ENCODE measurements around the gene DOCK11.

Gene DOCK11

GRCh38 chrX:118634336-118634735 is 138.7 kb downstream of the DOCK11 start:
- DNase-seq: no peak

GRCh38 chrX:118637997-118638396 is 142.4 kb downstream of the DOCK11 start:
- no peak for DNase-seq

GRCh38 chrX:118644378-118644777 is 148.8 kb downstream of the DOCK11 start:
- DNase-seq: no peak

- no peak for DNase-seq
Measured at GRCh38 chrX:118652717-118653116, 157.1 kb downstream of the DOCK11 start.

GRCh38 chrX:118654331-118654730 is 158.7 kb downstream of the DOCK11 start:
- no peak for DNase-seq

GRCh38 chrX:118655561-118656246 is 160.1 kb downstream of the DOCK11 start:
- DNase-seq: no peak

GRCh38 chrX:118657413-118657812 is 161.8 kb downstream of the DOCK11 start:
- DNase-seq: no peak

- no peak for DNase-seq
Measured at GRCh38 chrX:118660085-118660484, 164.5 kb downstream of the DOCK11 start.

- no peak for DNase-seq
Measured at GRCh38 chrX:118665204-118665603, 169.6 kb downstream of the DOCK11 start.

- no peak for DNase-seq
Measured at GRCh38 chrX:118666521-118666920, 170.9 kb downstream of the DOCK11 start.

- no peak for DNase-seq
Measured at GRCh38 chrX:118669435-118669834, 173.8 kb downstream of the DOCK11 start.

GRCh38 chrX:118675326-118675965 is 179.8 kb downstream of the DOCK11 start:
- no peak for DNase-seq

- no peak for DNase-seq
Measured at GRCh38 chrX:118675966-118676349, 180.3 kb downstream of the DOCK11 start.

- no peak for DNase-seq
Measured at GRCh38 chrX:118677318-118677717, 181.7 kb downstream of the DOCK11 start.

- DNase-seq: no peak
Measured at GRCh38 chrX:118679290-118679689, 183.7 kb downstream of the DOCK11 start.

- no peak for DNase-seq
Measured at GRCh38 chrX:118682258-118683014, 186.8 kb downstream of the DOCK11 start.

GRCh38 chrX:118685393-118685792 is 189.8 kb downstream of the DOCK11 start:
- no peak for DNase-seq

- no peak for DNase-seq
Measured at GRCh38 chrX:118688935-118689334, 193.3 kb downstream of the DOCK11 start.

GRCh38 chrX:118693843-118694242 is 198.2 kb downstream of the DOCK11 start:
- DNase-seq: no peak

GRCh38 chrX:118694638-118695037 is 199.0 kb downstream of the DOCK11 start:
- DNase-seq: no peak

- no peak for DNase-seq
Measured at GRCh38 chrX:118698516-118699170, 203.0 kb downstream of the DOCK11 start.

GRCh38 chrX:118702741-118703140 is 207.1 kb downstream of the DOCK11 start:
- DNase-seq: no peak

- no peak for DNase-seq
Measured at GRCh38 chrX:118706681-118707080, 211.1 kb downstream of the DOCK11 start.

GRCh38 chrX:118714521-118714920 is 218.9 kb downstream of the DOCK11 start:
- no peak for DNase-seq

Measured in NCI-H1092 (cell line).